Stimulated activated CD8-positive, alpha-beta memory T cell treated with anti-CD3 and anti-CD28 coated beads, Interleukin-4, amount 100 ng/mL, for 48 hours (primary cell): ENCODE data around the gene CCN6.
"Not testable (repeated sequence)": the region's sequence is repeated elsewhere in the genome, so short reads cannot be mapped to it uniquely, and the experiment has no call there.

Experiments
- DNase-seq: peaks from one replicate; pipeline ENCODE4 v3.0.0-alpha.2; 2020

The CCN6 gene

GRCh38 chr6:112030206-112030960 is 23.5 kb upstream of the CCN6 start:
- no peak for DNase-seq

GRCh38 chr6:112030961-112031660 is 22.8 kb upstream of the CCN6 start:
- DNase-seq = no peak

- DNase-seq = no peak
Measured at GRCh38 chr6:112031960-112032359, 21.9 kb upstream of the CCN6 start.

GRCh38 chr6:112032728-112033127 is 21.2 kb upstream of the CCN6 start:
- no peak for DNase-seq

DNA sequence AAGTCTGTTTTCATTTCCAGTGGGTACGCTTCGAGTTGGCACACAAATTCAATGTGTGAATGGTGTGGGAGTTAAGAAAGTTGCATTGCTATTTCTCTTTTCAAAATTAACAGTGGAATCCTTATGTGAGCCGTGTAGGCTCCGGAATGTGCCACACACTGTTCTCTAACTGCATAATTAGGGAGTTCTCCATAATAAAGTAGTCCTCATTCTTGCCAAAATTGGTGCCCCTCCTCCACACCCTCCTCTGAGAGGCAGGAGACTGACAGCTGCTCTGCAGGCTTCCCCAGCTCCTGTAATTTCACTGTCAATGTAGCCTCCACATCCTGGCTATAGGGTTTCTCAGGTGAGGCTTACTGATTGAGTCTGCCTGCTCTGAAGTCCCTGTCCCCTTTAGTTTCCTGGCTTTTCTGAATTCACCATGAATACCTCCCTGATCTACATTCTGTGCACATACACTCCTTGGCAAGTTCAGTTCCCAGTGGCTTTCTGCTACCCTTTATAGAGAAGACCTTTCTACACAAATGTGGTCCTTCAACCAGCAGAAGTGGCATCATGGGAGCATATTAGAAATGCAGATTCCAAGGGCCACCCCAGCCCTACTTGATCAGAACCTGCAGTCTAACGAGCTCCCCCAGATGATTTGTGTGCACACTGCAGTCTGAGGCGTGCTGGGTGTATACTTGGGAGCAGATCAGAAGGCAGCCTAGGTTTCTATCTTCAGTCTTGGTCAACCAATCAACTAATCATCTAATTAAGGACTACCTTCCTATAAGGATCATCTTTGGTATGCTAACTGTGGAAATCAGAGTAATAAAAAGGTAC is 19.9 kb upstream of the CCN6 start:
- DNase-seq = no peak

DNA sequence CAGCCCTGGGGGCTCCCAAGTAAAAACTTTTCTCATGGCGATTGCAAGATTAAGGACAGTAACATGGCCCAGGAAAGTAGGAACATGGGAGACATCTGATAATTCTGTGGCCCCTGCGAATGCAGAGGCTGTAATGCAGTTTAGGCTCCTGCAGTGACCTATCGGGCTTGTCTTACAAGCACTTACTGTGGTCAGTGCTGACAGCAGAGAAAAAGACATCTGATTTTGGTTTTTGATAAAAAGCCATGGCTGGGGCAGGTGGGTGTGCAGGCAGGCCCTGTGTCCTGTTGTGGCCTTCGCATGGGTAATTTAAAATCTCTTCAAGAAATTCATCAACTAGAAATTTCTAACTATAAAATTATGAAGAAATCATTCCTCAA is 19.3 kb upstream of the CCN6 start:
- no peak for DNase-seq

- peak; percentile 41 for DNase-seq
Measured at GRCh38 chr6:112036088-112036637, 17.7 kb upstream of the CCN6 start.

- DNase-seq = no peak
Measured at GRCh38 chr6:112037783-112038216, 16.1 kb upstream of the CCN6 start.

DNA sequence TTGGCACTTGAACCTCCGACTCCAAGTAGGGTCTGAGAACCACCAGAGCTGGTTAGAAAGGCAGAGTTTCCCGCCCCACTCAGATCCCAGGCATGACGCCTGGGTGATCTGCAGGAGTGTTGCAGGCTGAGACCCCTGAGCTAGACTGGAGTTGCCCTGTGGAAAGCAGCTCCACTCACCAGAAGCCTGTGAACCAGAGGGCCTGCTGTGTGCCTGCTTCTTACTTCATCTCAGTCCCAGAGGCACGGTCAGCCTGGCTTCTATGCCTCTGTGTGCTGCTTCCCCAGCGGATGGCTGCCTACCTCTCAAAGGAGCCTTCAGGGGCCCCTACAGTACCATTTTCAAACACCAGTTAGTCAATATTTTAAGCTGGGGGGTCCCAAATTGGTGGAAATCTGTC is 15.6 kb upstream of the CCN6 start:
- DNase-seq = no peak

DNA sequence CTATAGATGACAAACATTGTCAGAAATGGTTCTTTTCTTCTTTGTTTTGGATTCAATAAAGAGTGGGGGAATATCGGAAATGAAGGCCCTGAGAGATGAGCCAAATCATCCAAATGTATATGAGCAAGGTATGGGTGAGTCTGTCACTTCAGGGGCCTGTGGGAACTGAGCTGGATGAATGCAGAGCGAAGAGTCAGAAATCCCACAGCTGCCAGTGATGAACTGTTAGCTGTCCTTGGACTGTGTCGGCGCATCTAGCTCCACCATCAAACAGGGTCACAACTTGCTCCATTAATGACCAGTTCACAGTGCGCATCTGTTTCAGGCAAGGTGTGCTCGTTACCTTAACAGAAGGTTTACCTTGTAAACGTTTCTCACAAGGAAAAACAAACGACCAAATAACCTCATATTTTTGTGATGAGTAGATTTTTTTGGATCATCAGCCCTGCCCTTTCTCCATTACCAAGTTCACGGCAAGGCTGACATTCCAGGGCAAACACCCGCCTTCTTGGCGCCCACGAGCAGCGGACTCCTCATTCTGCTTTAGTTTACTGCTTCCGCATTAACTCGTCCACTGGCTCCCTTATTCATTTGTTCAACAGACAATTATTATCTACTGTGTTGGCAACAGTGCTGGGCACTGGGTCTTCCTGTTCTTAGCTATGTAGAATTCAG is 15.0 kb upstream of the CCN6 start:
- DNase-seq = no peak

- DNase-seq = no peak
Measured at GRCh38 chr6:112039431-112039770, 14.5 kb upstream of the CCN6 start.

DNA sequence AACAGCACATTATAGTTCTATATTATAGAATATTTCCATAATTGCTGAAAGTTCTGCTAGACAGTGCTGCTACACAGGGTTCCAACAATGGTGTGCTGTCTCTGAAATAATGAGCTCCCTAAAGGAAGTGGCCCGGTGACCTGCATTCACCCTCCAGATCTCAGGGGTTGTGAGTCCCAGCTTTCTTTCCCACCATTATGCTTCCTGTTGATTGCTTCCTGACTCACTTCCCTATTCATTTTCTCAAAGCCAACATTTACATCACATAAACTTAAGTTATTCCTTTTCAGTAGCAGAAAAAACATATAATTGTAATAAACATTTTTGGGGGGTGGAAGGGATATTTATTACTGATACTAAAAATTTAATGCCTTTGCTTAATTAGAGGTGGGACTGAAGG is 12.9 kb upstream of the CCN6 start:
- DNase-seq = no peak

GRCh38 chr6:112041535-112041934 is 12.4 kb upstream of the CCN6 start:
- DNase-seq = no peak

- DNase-seq = peak; percentile 97
Measured at GRCh38 chr6:112043032-112044007, 10.6 kb upstream of the CCN6 start.

DNA sequence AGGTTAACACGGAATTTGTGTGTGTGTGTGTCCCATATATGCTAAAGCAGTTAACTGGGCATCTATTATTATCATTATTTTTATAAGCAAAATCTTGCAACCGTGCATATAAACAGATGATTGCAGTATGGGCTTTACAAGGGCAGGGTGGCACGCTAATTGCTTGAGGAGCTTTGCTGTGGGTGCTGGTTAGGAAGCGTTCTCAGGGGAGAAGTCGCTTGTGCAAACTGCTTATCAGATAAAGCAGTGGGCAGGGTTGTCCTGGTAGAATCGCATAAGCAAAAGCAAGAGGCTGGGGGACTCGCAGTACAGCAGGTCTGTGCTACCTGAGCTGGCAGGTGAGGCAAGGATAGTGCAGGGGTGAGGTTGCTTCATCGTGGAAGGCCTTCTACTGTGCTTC is 9.7 kb upstream of the CCN6 start:
- no peak for DNase-seq

DNA sequence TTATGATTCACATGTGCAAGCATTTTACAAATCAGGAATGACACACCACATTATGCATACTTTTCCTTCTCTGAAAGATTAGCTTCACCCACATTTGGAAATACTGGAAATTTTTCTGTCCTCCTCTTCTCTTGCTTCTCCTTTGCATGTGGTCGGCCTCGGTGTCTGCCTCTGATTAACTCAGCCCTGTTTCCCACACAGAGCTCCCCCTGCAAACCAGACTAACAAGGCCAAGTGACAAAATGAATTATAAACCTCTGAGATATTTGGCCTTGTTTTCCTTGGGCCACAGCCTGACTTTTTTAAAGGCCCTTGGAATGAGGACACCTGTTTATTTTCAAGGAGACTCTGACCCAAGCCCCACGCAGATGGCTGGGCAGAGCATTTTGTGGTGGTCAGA is 9.0 kb upstream of the CCN6 start:
- DNase-seq = no peak

GRCh38 chr6:112047523-112047922 is 6.4 kb upstream of the CCN6 start:
- DNase-seq = not testable (repeated sequence)

GRCh38 chr6:112049026-112049799 is 4.7 kb upstream of the CCN6 start:
- DNase-seq = no peak

DNA sequence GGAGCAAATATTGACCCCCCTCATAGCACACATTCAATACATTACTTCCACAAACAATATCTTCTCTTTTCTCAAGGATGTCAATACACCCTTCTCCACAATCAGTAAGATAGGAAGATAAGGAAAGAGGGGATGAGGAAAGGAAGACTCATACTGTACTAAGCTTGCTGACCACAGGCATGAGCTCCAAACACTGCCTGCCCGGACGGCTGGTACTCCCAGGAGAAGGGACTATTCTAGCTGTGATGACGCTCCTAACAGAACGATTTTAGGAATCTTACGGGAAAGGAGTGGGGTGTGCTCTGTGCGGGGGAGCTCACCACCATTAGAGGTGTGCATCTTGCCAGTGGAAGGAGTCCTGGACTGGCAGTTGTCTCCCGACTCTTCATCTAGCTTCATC is 3.9 kb upstream of the CCN6 start:
- DNase-seq = no peak

- DNase-seq = no peak
Measured at GRCh38 chr6:112050429-112050828, 3.5 kb upstream of the CCN6 start.

GRCh38 chr6:112051251-112051740 is 2.6 kb upstream of the CCN6 start:
- DNase-seq = not testable (repeated sequence)
